NT2/D1 (cell line): ENCODE results near the gene MPPE1.

Experiments
- SUZ12 ChIP-seq: IDR thresholded peaks from 2 replicates; pipeline ENCODE4 v1.6.1; 2011; ENCODE audit not compliant: insufficient read length, insufficient read depth; ENCODE audit errors: extremely low read depth
- YY1 ChIP-seq: IDR thresholded peaks from 2 replicates; pipeline ENCODE4 v1.6.1; 2011; ENCODE audit not compliant: insufficient read length, insufficient read depth

GRCh38 chr18:11925800-11926481 is 17.8 kb upstream of the MPPE1 start:
- TF ChIP-seq YY1 (no peak), SUZ12 (no peak)
